ENCODE data around the gene CHP1.
"Not testable (repeated sequence)": the region's sequence is repeated elsewhere in the genome, so short reads cannot be mapped to it uniquely, and the experiment has no call there.

GRCh38 chr15:41235228-41235627 lies 4.2 kb downstream of the CHP1 start:
- not testable (repeated sequence) for TF ChIP-seq ZNF596 (tag by site-specific recombination; IDR thresholded peaks at IDR 0.05)
- TF ChIP-seq, protein P1, sequence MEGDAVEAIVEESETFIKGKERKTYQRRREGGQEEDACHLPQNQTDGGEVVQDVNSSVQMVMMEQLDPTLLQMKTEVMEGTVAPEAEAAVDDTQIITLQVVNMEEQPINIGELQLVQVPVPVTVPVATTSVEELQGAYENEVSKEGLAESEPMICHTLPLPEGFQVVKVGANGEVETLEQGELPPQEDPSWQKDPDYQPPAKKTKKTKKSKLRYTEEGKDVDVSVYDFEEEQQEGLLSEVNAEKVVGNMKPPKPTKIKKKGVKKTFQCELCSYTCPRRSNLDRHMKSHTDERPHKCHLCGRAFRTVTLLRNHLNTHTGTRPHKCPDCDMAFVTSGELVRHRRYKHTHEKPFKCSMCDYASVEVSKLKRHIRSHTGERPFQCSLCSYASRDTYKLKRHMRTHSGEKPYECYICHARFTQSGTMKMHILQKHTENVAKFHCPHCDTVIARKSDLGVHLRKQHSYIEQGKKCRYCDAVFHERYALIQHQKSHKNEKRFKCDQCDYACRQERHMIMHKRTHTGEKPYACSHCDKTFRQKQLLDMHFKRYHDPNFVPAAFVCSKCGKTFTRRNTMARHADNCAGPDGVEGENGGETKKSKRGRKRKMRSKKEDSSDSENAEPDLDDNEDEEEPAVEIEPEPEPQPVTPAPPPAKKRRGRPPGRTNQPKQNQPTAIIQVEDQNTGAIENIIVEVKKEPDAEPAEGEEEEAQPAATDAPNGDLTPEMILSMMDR (tag by site-specific recombination; IDR thresholded peaks at IDR 0.05): not testable (repeated sequence)
